AG04450 (cell line): ENCODE measurements around the gene ERRFI1. TPM values are rescaled to one million over a fixed set of nuclear protein-coding genes. Genes with fewer than 3 reads are reported as not detected.
A peak's percentile ranks its signal among the peaks of the same experiment; 100 is the strongest.

Experiments used
- CTCF ChIA-PET: fragments of 300-600, 350-600 bp; formaldehyde crosslinking; extraction: SDS; loops from one replicate; lab custom pipeline; 2022; ENCODE audit warnings: antibody characterized with exemption, inconsistent platforms; lab: Charles Lee
- POLR2A ChIA-PET: fragments of 350-600 bp; formaldehyde crosslinking; extraction: SDS; loops from one replicate; lab custom pipeline; 2021; ENCODE audit warnings: antibody characterized with exemption, inconsistent platforms; lab: Yijun Ruan, JAX
- DNase-seq: peaks from one replicate; pipeline ENCODE4 v3.0.0-alpha.2; 2011; ENCODE audit warnings: low read depth, low spot score
- H3K27ac ChIP-seq: one replicate; pipeline ENCODE4 v1.5.1; 2012; ENCODE audit warnings: low read depth, low read length, control low read depth
- H3K27me3 ChIP-seq: one replicate; pipeline ENCODE4 v1.6.0; 2012; ENCODE audit warnings: low read length; ENCODE audit not compliant: control insufficient read depth, insufficient read depth
- H3K4me3 ChIP-seq: 2 replicates; pipeline ENCODE4 v1.5.1; 2011; ENCODE audit warnings: mild to moderate bottlenecking, low read depth, low read length, control low read depth
- H3K9me3 ChIP-seq: 2 replicates; pipeline ENCODE4 v1.5.1; 2012; ENCODE audit warnings: low read length; ENCODE audit not compliant: control insufficient read depth, insufficient read depth
- CTCF ChIP-seq: IDR thresholded peaks from 2 replicates; pipeline ENCODE4 v1.5.1; 2011; ENCODE audit warnings: low read depth, low read length, control low read depth, inconsistent platforms
- polyA plus RNA-seq: library from polyadenylated mRNA; depleted of rRNA; stranded (reverse); fragments of >200 nt; gene quantifications from 2 replicates; pipeline ENCODE4 v1.2.3, GENCODE V29; 2011

ERRFI1 gene
- polyA plus RNA-seq, 1 experiment = 105 TPM

GRCh38 chr1:8015036-8015808 lies 10.9 kb downstream of the ERRFI1 start:
- ChIA-PET POLR2A (interaction anchor here (0.5 to 1.3 kb wide), 10 partner anchors 10 to 328 kb away, joined by 3 to 11 read pairs (median 4); no protein-coding TSS in a partner anchor), CTCF (interaction anchor here (0.6 to 6.9 kb wide), 41 partner anchors 8 to 335 kb away, joined by 3 to 83 read pairs (median 5); partner anchors contain the start of gene SLC45A1)
- Histone ChIP-seq H3K4me3 (no peak overlapping the region), H3K9me3 (no peaks in the 10 kb centered on the region), H3K27me3 (no peaks in the 10 kb centered on the region), H3K27ac (peak overlapping the region; percentile 42)
- no peak for DNase-seq
- TF ChIP-seq CTCF = peak; percentile 75

GRCh38 chr1:8014381-8014988 lies 11.6 kb downstream of the ERRFI1 start:
- POLR2A ChIA-PET = interaction anchor here (0.6 to 1.3 kb wide), 7 partner anchors 9 to 851 kb away, joined by 3 to 6 read pairs (median 3); no protein-coding TSS in a partner anchor
- H3K27ac ChIP-seq = no peak overlapping the region
- H3K27me3 ChIP-seq = no peaks in the 10 kb centered on the region
- H3K4me3 ChIP-seq = no peak overlapping the region
- no peak for DNase-seq
- CTCF ChIA-PET = interaction anchor here (0.6 to 6.9 kb wide), 39 partner anchors 8 to 640 kb away, joined by 3 to 83 read pairs (median 5); partner anchors contain the start of gene SLC45A1
- no peak for TF ChIP-seq CTCF
- no peaks in the 10 kb centered on the region for H3K9me3 ChIP-seq

GRCh38 chr1:8013800-8014199 lies 12.3 kb downstream of the ERRFI1 start:
- no peak for DNase-seq
- H3K27me3 ChIP-seq = no peaks in the 10 kb centered on the region
- POLR2A ChIA-PET = interaction anchor here (0.6 kb wide), 2 partner anchors 19 to 852 kb away, joined by 3 read pairs; no protein-coding TSS in a partner anchor
- H3K27ac ChIP-seq = no peak overlapping the region
- H3K9me3 ChIP-seq = no peaks in the 10 kb centered on the region
- CTCF ChIA-PET = interaction anchor here (0.6 to 6.9 kb wide), 15 partner anchors 12 to 641 kb away, joined by 3 to 83 read pairs (median 9); partner anchors contain the start of gene SLC45A1
- no peak overlapping the region for H3K4me3 ChIP-seq
- TF ChIP-seq CTCF = no peak

GRCh38 chr1:8013399-8013798 lies 12.7 kb downstream of the ERRFI1 start:
- DNase-seq = no peak
- Histone ChIP-seq H3K27me3 (no peaks in the 10 kb centered on the region), H3K9me3 (no peaks in the 10 kb centered on the region), H3K4me3 (no peak overlapping the region), H3K27ac (no peak overlapping the region)
- ChIA-PET POLR2A (no interaction called here), CTCF (interaction anchor here (2.7 to 6.9 kb wide), 5 partner anchors 30 to 336 kb away, joined by 21 to 83 read pairs (median 31); no protein-coding TSS in a partner anchor)
- no peak for TF ChIP-seq CTCF
